Colonic mucosa (tissue), 4 donors: ENCODE measurements around the gene MTREX. TPM values are rescaled to one million over a fixed set of nuclear protein-coding genes. Genes with fewer than 3 reads are reported as not detected.

ENCODE experiments used
- DNase-seq: peaks from one replicate; pipeline ENCODE4 v3.0.0-alpha.2; 2020
- H3K27ac ChIP-seq: fragments of 200-600 bp; one replicate; pipeline ENCODE4 v1.8.0; 2021
- H3K27me3 ChIP-seq: fragments of 200-600 bp; one replicate; pipeline ENCODE4 v1.8.0; 2021
- H3K36me3 ChIP-seq: fragments of 200-600 bp; one replicate; pipeline ENCODE4 v1.8.0; 2021
- H3K4me1 ChIP-seq: fragments of 200-600 bp; one replicate; pipeline ENCODE4 v1.8.0; 2021; ENCODE audit warnings: mild to moderate bottlenecking
- H3K4me3 ChIP-seq: fragments of 200-600 bp; one replicate; pipeline ENCODE4 v1.8.0; 2021
- H3K9ac ChIP-seq, 2 donors: one replicate each; pipeline ENCODE4 v1.7.0; 2013; ENCODE audit warnings: control low read depth in 2 of 2, low read depth in 2 of 2, low read length in 2 of 2
- H3K9me3 ChIP-seq: fragments of 200-600 bp; one replicate; pipeline ENCODE4 v1.8.0; 2021
- CTCF ChIP-seq: fragments of 200-600 bp; IDR thresholded peaks from one replicate; pipeline ENCODE4 v1.8.0; 2022; ENCODE audit warnings: antibody characterized with exemption, mild to moderate bottlenecking
- intact Hi-C: fragments of 100-400 bp; cut with DNase I; formaldehyde crosslinking; loops from one replicate; pipeline ENCODE4 v1.14.1; 2022
- total RNA-seq, 2 donors: library from RNA; stranded (reverse); fragmentation: NEBNext Ultra II Directional in 1 of 2; extraction: Animal tissue kit (Norgen Biotek cat#: 25700) in 1 of 2; gene quantifications; one replicate each; pipeline ENCODE4 v1.2.1, GENCODE V29; 2021
- donor health status: healthy.
- donor health status: DM: no; HTN: no; CAD: no.
- donor health status: DM: no; HTN: no; CAD: no.

Gene MTREX
- total RNA-seq, 2 donors from 2014 or later: 53.7 to 69.0 TPM

- Histone ChIP-seq H3K4me1 (peaks cover 4% of the 10 kb centered on the region), H3K9me3 (no peaks in the 10 kb centered on the region), H3K9ac (no peak overlapping the region), H3K36me3 (no peaks in the 10 kb centered on the region), H3K27me3 (no peaks in the 10 kb centered on the region), H3K27ac (no peak overlapping the region), H3K4me3 (no peak overlapping the region)
- intact Hi-C loops: no loop called here
- no peak for DNase-seq
- TF ChIP-seq CTCF: no peak
Measured at GRCh38 chr5:55453211-55453610, 145.4 kb downstream of the MTREX start.

DNA sequence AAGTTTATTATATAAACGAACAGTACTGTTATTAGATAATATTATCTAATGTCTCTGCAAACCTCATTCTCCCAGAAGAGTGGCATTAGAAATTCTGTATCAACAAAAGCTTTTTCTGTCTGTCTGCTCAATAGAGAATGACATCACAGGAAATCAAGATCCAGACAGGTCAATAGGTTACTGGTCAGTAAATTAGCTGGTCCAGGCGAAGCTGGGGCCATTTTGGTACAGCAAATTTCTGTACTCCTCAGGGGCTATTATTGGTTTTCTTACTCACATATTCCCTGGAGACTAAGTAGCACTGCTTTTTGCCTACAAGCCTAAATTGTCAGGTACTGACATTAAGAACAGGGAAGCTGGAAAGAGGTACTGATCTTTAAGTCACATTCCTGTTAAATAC lies 146.5 kb downstream of the MTREX start:
- intact Hi-C loops: no loop called here
- no peak overlapping the region for H3K27ac ChIP-seq
- H3K4me3 ChIP-seq: no peak overlapping the region
- no peaks in the 10 kb centered on the region for H3K36me3 ChIP-seq
- H3K9me3 ChIP-seq: no peaks in the 10 kb centered on the region
- H3K4me1 ChIP-seq: peaks cover 4% of the 10 kb centered on the region
- H3K9ac ChIP-seq: no peak overlapping the region
- TF ChIP-seq CTCF: no peak
- H3K27me3 ChIP-seq: no peaks in the 10 kb centered on the region
- no peak for DNase-seq

DNA sequence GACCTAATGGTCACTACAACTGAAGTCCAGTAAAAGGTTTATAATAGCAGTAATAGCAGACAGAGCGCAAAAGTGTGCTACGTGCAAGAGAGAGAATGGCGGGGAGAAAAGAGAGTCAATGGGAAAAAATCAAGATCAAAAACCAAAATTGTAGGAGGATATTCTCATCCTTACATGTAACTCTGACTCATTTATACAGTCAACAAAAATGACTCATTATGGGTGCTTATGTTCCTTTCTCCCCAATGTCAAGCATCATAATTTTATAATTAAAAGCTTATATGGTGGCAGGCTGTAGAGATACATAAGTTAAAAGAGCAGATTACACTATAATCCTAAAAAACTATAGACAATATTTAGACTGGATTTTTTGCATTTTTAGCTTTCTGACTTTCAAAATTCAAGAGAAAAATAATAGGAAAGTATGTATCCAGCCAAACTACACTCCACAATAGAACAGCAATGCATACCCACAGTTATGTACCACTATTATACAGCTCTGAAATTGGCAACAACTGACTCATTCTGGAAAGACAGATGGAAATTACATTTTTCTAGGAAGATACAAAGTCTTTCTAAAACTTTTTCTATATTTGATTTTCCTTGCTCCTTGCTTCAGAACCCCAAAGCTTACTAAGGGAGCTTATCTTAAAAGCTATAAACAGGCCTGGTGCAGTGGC lies 148.6 kb downstream of the MTREX start:
- no peak overlapping the region for H3K9ac ChIP-seq
- DNase-seq: no peak
- H3K4me3 ChIP-seq: no peak overlapping the region
- no peaks in the 10 kb centered on the region for H3K9me3 ChIP-seq
- H3K4me1 ChIP-seq: no peaks in the 10 kb centered on the region
- no peak overlapping the region for H3K27ac ChIP-seq
- H3K27me3 ChIP-seq: no peaks in the 10 kb centered on the region
- H3K36me3 ChIP-seq: no peaks in the 10 kb centered on the region
- no peak for TF ChIP-seq CTCF
- intact Hi-C loops: no loop called here

DNA sequence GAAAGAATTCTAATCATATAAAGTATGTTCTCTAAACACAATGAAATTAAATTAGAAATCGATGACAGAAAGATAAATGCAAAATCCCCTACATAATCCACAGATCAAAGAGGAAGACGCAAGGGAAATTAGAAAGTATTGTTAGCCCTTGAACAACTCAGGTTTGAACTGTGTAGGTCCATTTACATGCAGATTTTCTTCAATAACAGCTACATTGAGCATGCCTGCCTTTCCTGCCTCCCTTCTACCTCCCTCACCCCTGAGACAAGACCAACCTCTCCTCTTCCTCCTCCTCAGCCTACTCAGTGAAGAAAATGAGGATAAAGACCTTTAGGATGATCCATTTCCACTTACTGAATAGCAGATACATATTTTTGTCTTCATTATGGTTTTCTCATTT lies 151.8 kb downstream of the MTREX start:
- no peaks in the 10 kb centered on the region for H3K27me3 ChIP-seq
- H3K9ac ChIP-seq: no peak overlapping the region
- TF ChIP-seq CTCF: no peak
- H3K9me3 ChIP-seq: no peaks in the 10 kb centered on the region
- no peaks in the 10 kb centered on the region for H3K36me3 ChIP-seq
- no peak overlapping the region for H3K4me3 ChIP-seq
- intact Hi-C loops: no loop called here
- DNase-seq: no peak
- H3K27ac ChIP-seq: no peak overlapping the region
- no peaks in the 10 kb centered on the region for H3K4me1 ChIP-seq

GRCh38 chr5:55463613-55464012 lies 155.8 kb downstream of the MTREX start:
- DNase-seq: no peak
- Histone ChIP-seq H3K27ac (no peak overlapping the region), H3K36me3 (no peaks in the 10 kb centered on the region), H3K9ac (no peak overlapping the region), H3K9me3 (no peaks in the 10 kb centered on the region), H3K27me3 (no peaks in the 10 kb centered on the region), H3K4me3 (no peak overlapping the region), H3K4me1 (peaks cover 3% of the 10 kb centered on the region)
- intact Hi-C loops: no loop called here
- no peak for TF ChIP-seq CTCF
